SJSA1 (cell line): Measurements from ENCODE around the gene GABBR2. TPM values are rescaled to one million over a fixed set of nuclear protein-coding genes. Genes with fewer than 3 reads are reported as not detected.
"Not testable (repeated sequence)": the region's sequence is repeated elsewhere in the genome, so short reads cannot be mapped to it uniquely, and the experiment has no call there.

Experiments
- DNase-seq, 2 experiments: peaks; one replicate each; pipeline ENCODE4 v3.0.0-alpha.2; 2015 to 2020; ENCODE audit warnings: low spot score in 2 of 2, low read depth in 1 of 2
- H3K27ac ChIP-seq: fragments of 250-450 bp; sonication (Bioruptor Pico); 2 replicates; pipeline ENCODE4 v1.5.1; 2020; ENCODE audit warnings: mild to moderate bottlenecking, moderate library complexity
- H3K27me3 ChIP-seq: fragments of 250-450 bp; sonication (Bioruptor Pico); replicated peaks from 2 replicates; pipeline ENCODE4 v1.5.1; 2020; ENCODE audit warnings: mild to moderate bottlenecking, moderate library complexity
- H3K36me3 ChIP-seq: fragments of 250-450 bp; sonication (Bioruptor Pico); 2 replicates; pipeline ENCODE4 v1.5.1; 2020; ENCODE audit warnings: mild to moderate bottlenecking
- H3K4me1 ChIP-seq: fragments of 250-450 bp; sonication (Bioruptor Pico); replicated peaks from 2 replicates; pipeline ENCODE4 v1.6.1; 2021; ENCODE audit warnings: mild to moderate bottlenecking
- H3K4me3 ChIP-seq: fragments of 250-450 bp; sonication (Bioruptor Pico); 2 replicates; pipeline ENCODE4 v1.5.1; 2020; ENCODE audit warnings: mild to moderate bottlenecking
- H3K9me3 ChIP-seq: fragments of 250-450 bp; sonication (Bioruptor Pico); replicated peaks from 2 replicates; pipeline ENCODE4 v1.5.1; 2020; ENCODE audit warnings: mild to moderate bottlenecking
- total RNA-seq: library from RNA; depleted of rRNA; stranded (reverse); fragments of >200 nt; shearing (Covaris generic); gene quantifications from 2 replicates; pipeline ENCODE4 v1.2.3, GENCODE V29; 2014

Gene GABBR2
- total RNA-seq, 1 experiment from 2014 or later = not detected

DNA sequence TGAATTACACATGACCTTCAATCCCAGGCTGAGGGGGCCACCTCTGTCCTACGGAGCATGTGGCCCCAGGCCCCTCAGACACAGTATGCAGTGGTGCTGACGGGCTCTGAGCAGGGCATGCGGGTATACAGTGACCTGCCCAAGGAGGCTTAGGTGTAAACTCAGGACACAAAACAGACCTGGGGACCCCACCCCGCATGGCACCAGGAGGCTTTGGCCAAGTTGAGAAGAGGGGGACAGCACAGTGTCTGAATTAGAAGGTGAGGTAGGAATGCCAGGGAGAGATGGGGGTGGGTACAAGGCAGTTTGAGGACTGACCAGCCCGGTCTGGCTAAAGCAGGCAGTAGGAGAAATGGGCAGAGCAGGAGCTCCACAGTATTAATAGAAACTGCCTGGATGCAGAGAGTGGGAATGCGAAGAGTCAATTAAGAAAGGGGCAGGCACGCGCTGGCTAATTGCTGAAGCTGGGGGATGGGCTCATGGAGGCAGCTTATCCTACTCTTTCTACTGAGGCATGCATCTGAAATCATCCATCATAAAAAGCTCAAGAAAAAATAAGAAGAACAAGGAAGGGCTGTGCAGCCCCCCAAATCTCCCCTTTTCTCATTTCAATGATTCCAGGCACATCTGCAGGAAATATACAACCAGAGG is 109.0 kb downstream of the GABBR2 start:
- H3K9me3 ChIP-seq = no peaks in the 10 kb centered on the region
- no peak overlapping the region for H3K27ac ChIP-seq
- no peaks in the 10 kb centered on the region for H3K36me3 ChIP-seq
- no peaks in the 10 kb centered on the region for H3K27me3 ChIP-seq
- no peaks in the 10 kb centered on the region for H3K4me1 ChIP-seq
- H3K4me3 ChIP-seq = no peak overlapping the region
- no peak for DNase-seq

DNA sequence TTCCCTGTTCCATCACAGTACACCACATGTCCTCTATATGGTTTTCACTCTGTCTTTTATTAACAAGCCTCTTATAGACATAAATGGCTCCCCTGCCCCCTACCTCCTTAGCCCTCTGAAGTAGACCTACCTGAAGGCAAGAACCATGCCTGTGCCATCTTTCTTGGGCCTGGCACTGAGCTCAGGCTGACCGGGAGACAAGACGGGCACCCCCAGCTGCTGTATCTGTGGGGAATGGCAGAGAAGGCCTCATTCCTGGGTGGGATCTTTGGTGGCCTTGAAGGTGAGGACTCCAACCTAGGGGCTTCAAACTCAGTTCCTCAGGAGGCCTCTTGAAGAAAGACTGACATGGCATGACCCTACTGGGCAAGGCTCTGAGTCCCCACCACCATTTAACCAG is 109.9 kb downstream of the GABBR2 start:
- Histone ChIP-seq H3K27me3 (no peaks in the 10 kb centered on the region), H3K9me3 (no peaks in the 10 kb centered on the region), H3K27ac (no peak overlapping the region)

DNA sequence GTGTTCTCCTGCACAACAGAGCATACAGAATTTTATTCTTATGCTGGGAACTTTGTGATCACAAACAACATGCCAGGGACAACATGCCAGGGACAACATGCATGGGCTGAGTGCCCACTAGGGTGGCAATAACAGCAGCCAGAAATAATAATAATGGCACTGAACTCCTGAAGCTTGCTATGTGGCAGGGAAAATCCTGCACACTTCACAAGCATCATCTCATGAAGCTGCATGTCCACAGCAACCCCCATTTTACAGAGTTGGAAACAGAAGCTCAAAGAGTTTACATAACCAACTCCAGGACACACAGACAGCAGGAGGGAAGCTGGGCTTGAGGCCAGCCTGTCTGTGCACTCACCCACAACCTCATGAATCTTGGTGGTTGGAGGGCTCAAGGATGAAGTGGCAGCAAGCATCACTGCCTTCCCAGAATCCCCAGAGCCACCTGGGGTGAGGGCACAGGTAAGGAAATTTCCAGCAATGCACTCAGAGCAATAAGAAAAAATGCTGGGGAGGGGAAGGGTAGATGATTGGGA is 111.4 kb downstream of the GABBR2 start:
- Histone ChIP-seq H3K4me3 (no peak overlapping the region), H3K27ac (no peak overlapping the region), H3K9me3 (no peaks in the 10 kb centered on the region), H3K4me1 (no peaks in the 10 kb centered on the region), H3K27me3 (no peaks in the 10 kb centered on the region), H3K36me3 (no peaks in the 10 kb centered on the region)
- no peak for DNase-seq

More for the DNA sequence above, 109.9 kb downstream of the GABBR2 start:
- Histone ChIP-seq H3K36me3 (no peaks in the 10 kb centered on the region), H3K4me3 (no peak overlapping the region), H3K4me1 (no peaks in the 10 kb centered on the region)
- no peak for DNase-seq

DNA sequence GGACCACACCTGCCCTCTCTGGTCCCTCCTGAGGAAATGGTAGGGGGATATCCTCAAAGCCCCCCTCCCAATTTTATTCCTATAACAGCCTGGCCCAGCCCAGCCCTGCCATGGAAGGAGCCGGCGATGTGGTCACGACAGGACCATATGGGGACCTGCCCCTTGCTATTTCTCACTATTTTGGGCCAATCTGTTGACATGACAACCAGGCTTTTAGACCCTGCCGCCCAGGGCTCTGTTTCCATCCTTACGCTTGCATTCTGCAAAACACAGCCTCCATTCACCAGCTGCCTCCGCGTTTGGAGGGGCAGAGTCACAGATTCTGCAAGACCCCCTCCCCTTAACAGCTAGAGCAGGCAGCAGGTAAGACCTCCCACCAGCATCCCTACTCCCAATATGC is 112.2 kb downstream of the GABBR2 start:
- no peak for DNase-seq
- Histone ChIP-seq H3K9me3 (no peaks in the 10 kb centered on the region), H3K36me3 (no peaks in the 10 kb centered on the region), H3K4me3 (no peak overlapping the region), H3K4me1 (no peaks in the 10 kb centered on the region), H3K27me3 (no peaks in the 10 kb centered on the region), H3K27ac (no peak overlapping the region)

DNA sequence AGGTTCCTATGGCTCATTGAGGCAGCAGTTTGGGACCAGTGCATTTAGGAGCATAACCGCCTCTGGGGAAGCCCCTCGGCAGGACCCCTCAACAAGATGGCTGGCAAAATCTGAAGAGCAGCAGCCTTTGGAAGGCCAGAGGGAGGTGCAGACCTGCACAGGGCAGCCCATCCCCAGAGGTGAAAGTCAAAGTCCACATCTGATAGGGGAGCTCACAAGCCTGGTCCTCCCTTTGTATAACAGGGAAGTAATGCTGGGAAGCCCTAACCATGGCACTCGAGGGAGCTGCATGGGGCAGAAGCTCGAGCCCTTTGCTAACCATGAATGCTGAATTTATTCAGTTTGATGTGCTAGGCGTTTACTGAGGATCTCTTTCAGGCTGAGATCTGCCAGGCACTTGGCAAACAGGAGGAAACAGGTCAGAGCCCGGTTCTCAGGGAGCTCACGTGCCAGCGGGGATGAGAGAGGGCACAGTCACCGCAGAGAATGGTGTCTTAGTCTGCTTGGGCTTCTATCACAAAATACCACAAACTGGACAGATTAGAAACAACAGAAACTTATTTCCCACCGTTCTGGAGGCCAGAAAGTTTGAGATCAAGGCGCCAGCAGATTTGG is 114.1 kb downstream of the GABBR2 start:
- Histone ChIP-seq H3K36me3 (no peaks in the 10 kb centered on the region), H3K9me3 (no peaks in the 10 kb centered on the region), H3K27me3 (no peaks in the 10 kb centered on the region), H3K4me3 (no peak overlapping the region), H3K4me1 (no peaks in the 10 kb centered on the region), H3K27ac (no peak overlapping the region)
- DNase-seq = no peak

DNA sequence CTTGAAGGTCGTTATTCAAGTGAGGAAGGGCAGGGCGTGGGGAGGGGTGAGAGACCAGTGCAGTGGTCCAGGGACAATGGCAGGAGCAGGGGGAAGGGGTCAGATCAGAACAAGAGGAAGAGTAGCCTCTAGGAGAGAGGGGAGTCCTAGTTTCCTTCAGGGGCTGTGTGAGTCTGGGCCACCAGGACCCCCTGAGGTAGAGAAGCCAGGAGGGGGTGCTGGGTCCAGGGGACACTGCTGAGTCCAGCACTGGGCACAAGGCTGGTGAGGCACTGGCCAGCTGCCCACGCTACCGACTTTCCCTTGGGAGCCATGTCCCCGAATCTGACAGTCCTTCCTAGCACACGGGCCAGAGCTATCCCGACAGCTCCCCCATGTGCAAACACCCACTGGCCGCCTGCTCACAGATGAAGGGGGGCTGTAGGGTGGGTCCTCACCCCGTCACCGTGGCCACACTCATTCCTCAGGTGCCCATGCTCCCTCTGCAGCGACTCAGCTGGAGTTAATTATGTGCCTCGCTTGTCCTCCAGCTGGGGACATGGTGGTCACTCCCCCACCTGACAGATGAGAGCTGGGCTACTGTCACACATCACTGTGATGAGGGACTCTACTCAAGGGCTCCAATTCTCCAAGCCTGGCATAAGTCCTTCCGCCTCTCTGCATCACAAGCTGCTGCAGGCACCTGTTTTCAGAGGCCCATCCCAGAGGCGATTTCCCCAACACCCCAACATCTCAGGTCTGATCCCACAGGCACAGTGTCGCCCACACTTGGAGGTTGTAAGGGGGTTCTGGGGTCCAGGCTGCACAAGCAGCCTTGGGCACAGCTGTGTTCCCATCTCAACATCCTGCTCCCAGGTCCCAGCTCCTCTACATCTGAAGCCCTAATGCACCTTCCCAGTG is 115.1 kb downstream of the GABBR2 start:
- H3K36me3 ChIP-seq = no peaks in the 10 kb centered on the region

DNA sequence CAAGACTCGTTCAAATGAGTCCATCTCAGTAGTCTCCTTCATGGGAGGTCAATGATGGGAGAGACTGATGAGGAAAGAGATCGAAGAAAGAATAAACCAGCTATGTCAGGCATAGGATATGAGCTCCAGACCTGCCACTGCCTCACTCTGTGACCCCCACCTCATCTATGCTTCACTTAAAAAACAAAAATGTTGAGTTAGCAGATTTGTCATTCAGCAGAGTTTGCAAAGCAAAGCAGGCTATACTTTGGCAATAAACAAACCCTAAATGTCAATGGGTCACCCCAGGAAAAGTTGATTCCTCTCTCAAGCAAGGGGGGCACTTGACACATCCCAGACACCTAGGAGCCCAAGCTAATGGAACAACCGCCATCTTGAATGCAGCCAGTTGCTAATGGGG is 117.0 kb downstream of the GABBR2 start:
- Histone ChIP-seq H3K36me3 (no peaks in the 10 kb centered on the region), H3K4me1 (no peaks in the 10 kb centered on the region), H3K27me3 (peaks cover 7% of the 10 kb centered on the region; the same call in 1 of the 2 replicates), H3K9me3 (no peaks in the 10 kb centered on the region), H3K4me3 (no peak overlapping the region), H3K27ac (no peak overlapping the region)
- no peak for DNase-seq

More for the DNA sequence above, 115.1 kb downstream of the GABBR2 start:
- no peaks in the 10 kb centered on the region for H3K27me3 ChIP-seq
- no peak overlapping the region for H3K27ac ChIP-seq
- no peak for DNase-seq
- H3K4me1 ChIP-seq = no peaks in the 10 kb centered on the region
- no peak overlapping the region for H3K4me3 ChIP-seq
- H3K9me3 ChIP-seq = no peaks in the 10 kb centered on the region

DNA sequence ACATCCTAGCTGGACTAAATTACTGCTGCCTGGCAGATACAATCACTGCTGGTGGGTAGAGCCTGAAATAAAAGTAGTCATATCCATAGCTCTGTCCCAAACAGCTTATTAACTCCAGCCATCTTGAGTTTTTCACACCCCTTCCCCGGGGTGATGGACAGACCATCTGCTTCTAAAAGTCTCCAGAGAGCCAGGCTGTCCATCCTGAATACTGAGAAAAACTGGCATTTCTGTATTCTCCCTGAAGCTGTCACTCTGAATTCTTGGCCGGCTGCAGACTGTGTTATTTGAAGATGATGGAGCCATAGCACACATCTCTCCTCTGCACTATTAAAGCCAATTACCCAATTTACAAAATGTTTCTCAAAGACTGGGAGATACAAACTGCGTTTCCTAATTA is 118.6 kb downstream of the GABBR2 start:
- H3K36me3 ChIP-seq = no peaks in the 10 kb centered on the region

DNA sequence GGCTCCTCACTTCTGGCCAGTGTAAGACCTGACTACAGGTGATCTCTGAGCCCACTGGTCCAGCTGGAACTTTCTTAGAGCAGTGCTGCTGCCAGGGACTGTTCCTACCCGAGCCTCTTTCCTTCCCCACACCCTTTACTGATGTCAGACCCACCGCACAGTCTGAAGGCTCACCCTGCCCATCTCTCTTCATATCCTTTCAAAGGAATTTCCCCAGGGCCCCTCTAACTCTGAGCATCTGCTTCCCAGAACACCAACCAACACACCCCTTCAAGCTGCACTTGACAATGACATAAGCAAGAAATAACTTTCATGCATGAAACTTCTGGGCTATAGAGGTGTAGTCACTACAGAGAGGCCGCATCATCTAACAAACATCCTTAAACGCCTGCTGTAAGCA is 119.6 kb downstream of the GABBR2 start:
- DNase-seq = no peak
- Histone ChIP-seq H3K4me1 (0 out of 2 replicates have a peak, but pooled peaks cover 2% of the 10 kb centered on the region), H3K27me3 (peaks cover 7% of the 10 kb centered on the region; the same call in 1 of the 2 replicates), H3K27ac (no peak overlapping the region), H3K4me3 (no peak overlapping the region), H3K9me3 (no peaks in the 10 kb centered on the region), H3K36me3 (no peaks in the 10 kb centered on the region)

More for the DNA sequence above, 118.6 kb downstream of the GABBR2 start:
- H3K9me3 ChIP-seq = no peaks in the 10 kb centered on the region
- no peak for DNase-seq
- no peak overlapping the region for H3K27ac ChIP-seq
- H3K27me3 ChIP-seq = peaks cover 7% of the 10 kb centered on the region; the same call in 1 of the 2 replicates
- H3K4me3 ChIP-seq = no peak overlapping the region
- H3K4me1 ChIP-seq = no peaks in the 10 kb centered on the region

DNA sequence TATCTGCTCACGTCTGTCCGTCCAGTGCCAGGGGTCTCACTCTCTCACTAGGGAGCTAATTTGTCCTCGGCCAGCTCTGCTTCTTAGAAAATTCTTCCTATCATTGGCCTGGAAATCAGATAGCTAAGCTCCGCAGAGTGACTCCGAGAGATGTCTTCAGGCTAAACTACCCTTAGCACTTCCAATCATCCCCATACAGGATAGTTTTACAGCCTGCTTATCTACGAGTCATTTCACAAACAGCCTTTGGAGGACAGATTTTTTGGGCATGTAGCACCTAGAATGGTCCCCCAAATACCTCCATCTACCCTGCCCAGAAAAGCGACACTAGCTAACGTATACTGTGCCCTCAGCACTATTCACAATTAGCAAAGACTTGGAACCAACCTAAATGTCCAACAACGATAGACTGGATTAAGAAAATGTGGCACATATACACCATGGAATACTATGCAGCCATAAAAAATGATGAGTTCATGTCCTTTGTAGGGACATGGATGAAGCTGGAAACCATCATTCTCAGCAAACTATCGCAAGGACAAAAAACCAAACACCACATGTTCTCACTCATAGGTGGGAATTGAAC is 123.8 kb downstream of the GABBR2 start:
- not testable (repeated sequence) for H3K36me3 ChIP-seq, H3K27me3 ChIP-seq, DNase-seq, H3K4me3 ChIP-seq, H3K27ac ChIP-seq, H3K4me1 ChIP-seq, H3K9me3 ChIP-seq

DNA sequence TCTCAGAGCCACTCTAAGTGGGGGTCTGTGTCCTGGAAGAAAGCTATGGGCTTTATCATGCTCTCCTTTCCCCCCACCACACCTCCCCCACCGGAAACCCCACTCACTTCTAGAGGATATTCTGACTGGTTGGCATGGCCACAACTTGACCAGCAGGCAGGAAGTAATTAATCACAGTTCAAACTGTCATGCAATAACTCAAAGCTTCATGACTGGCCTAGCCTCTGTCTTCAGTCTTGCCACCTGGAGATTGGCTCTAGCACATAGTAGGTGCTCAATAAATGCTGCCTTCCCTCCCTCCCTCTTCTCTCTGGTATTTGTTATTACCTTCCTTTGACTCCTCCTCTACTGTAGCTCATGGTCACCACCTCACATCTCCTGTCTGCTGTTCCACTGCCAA is 124.7 kb downstream of the GABBR2 start:
- no peak for DNase-seq

DNA sequence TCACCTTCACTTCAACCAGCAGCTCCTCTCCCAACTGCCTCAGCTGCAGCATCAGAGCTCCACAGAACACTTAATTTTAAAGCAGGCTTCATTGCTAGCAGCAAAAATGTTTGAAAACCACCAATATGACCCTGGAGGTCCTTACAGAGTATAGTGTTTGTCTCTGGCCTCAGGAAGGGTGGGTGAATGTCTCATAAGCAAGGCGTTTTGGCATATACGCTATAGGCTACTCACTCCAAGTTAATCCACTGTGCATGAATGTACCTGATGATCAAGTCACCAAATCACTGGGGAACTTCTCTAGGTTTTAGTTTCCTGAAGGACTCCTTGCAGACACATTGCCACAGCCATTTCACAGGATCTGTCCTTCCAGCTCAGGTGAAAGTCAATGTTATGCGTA is 125.3 kb downstream of the GABBR2 start:
- Histone ChIP-seq H3K36me3 (no peaks in the 10 kb centered on the region), H3K27me3 (peaks cover 7% of the 10 kb centered on the region; the same call in 1 of the 2 replicates), H3K4me3 (no peak overlapping the region), H3K27ac (no peak overlapping the region), H3K4me1 (0 out of 2 replicates have a peak, but pooled peaks cover 3% of the 10 kb centered on the region), H3K9me3 (no peaks in the 10 kb centered on the region)
- DNase-seq = no peak

More for the DNA sequence above, 124.7 kb downstream of the GABBR2 start:
- Histone ChIP-seq H3K9me3 (no peaks in the 10 kb centered on the region), H3K4me3 (no peak overlapping the region), H3K4me1 (0 out of 2 replicates have a peak, but pooled peaks cover 3% of the 10 kb centered on the region), H3K36me3 (no peaks in the 10 kb centered on the region), H3K27me3 (peaks cover 7% of the 10 kb centered on the region; the same call in 1 of the 2 replicates), H3K27ac (no peak overlapping the region)

DNA sequence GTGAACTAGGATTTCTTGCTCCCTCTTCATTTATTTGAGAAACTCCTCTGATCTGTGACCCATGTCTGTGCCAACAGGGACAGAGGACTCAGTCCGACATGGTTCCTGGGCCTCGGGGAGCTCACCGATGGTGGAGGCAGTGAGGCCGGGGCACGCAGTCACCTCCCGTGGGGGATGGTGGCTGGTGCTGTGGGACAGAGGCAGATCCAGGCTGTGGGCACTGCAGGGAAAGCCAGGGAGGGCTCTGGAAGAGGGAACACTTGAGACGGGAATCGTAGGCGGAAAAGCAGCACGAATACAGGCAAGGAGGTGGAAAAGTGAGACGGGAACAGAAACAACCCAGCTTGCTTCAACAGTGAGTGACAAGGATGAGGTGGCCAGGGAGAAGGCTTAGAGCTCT is 127.8 kb downstream of the GABBR2 start:
- H3K4me3 ChIP-seq = no peak overlapping the region
- H3K27ac ChIP-seq = no peak overlapping the region
- no peaks in the 10 kb centered on the region for H3K27me3 ChIP-seq
- H3K9me3 ChIP-seq = no peaks in the 10 kb centered on the region
- H3K36me3 ChIP-seq = no peaks in the 10 kb centered on the region
- H3K4me1 ChIP-seq = peaks cover 6% of the 10 kb centered on the region
- DNase-seq = no peak
